NCI-H510A treated with DMSO at 0.1 percent for 48 hours (cell line): Measurements from ENCODE around the gene SNX33.

Experiments
- DNase-seq: peaks from one replicate; lab custom pipeline; 2025; lab: John Stamatoyannopoulos, UW

Gene SNX33

GRCh38 chr15:75641603-75642002, 6.1 kb upstream of the SNX33 start:
- peak; percentile 4 for DNase-seq

- DNase-seq = no peak
Measured at GRCh38 chr15:75644376-75644775, 3.3 kb upstream of the SNX33 start.

- no peak for DNase-seq
Measured at GRCh38 chr15:75646112-75646943, 1.4 kb upstream of the SNX33 start.

DNA sequence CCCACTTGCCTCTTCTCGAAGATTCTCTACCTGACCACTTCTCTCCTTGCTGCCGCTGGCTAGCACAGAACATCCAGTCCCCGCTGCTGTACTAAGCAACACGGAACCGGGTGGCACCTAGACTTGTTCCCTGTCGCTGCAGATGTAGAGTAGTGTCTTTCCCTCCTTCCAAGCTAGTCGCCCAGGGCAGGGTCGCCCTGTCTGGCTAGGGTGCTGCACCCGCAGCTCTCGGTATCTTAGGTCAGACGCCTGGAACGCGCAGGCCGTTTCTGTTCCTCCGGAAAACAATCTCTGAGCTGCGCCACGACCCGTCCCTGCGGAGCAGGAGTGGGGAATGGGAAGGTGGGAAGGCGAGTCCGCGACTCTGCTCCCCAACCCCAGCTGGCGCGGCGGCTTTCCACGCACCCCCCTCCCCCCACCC, 758 bp upstream of the SNX33 start:
- peak; percentile 8 for DNase-seq

DNA sequence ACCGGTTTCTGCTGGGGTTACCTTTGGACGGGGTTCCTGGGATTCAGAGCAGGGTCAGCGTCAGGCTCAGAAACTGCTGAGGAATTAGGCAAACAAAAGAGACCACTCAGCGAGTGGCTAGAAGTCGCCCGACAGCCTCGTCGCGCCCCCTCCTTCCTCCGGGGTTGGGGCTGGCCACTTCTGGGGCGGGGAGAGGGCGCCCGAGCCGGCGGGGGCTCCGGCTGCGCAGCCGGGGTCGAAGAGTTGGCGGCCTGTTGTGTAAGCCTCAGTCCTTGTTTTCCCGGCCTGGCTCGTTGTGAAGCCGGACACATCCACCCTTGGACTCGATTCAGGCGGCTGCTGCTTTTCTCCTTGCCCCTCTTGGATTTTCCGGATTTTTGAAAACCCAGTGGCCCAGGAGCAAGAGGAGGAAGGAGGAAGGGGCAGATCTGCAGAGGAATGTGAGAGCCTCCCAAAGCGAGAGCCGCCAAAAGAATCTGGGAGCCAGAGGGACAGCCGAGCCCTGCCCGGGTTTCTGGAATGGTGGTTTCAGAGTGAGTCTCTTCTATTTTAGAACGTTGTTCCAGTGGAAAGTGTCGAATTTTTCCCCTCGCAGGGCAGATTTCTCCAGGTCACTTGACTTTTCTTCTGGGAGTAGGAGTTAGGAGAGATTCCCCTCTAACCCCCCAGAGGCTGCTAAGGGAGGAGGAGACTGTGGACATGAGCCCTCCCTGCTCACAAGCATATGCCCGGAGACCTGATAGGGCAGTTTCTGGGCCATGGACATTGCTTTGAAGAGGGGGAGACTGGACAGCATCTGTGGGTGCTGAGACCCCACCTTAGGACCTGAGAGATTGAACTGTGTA, 666 bp downstream of the SNX33 start:
- DNase-seq = no peak

- DNase-seq = no peak
Measured at GRCh38 chr15:75649045-75649761, 1.5 kb downstream of the SNX33 start.

DNA sequence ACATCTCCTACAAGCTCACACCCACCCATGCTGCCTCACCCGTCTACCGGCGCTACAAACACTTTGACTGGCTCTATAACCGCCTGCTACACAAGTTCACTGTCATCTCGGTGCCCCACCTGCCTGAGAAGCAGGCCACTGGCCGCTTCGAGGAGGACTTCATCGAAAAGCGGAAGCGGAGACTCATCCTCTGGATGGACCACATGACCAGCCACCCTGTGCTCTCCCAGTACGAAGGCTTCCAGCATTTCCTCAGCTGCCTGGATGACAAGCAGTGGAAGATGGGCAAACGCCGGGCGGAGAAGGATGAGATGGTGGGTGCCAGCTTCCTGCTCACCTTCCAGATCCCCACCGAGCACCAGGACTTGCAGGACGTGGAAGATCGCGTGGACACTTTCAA, 2.1 kb downstream of the SNX33 start:
- no peak for DNase-seq

- DNase-seq = no peak
Measured at GRCh38 chr15:75650908-75651809, 3.4 kb downstream of the SNX33 start.

GRCh38 chr15:75651810-75652543, 4.3 kb downstream of the SNX33 start:
- peak; percentile 17 for DNase-seq

DNA sequence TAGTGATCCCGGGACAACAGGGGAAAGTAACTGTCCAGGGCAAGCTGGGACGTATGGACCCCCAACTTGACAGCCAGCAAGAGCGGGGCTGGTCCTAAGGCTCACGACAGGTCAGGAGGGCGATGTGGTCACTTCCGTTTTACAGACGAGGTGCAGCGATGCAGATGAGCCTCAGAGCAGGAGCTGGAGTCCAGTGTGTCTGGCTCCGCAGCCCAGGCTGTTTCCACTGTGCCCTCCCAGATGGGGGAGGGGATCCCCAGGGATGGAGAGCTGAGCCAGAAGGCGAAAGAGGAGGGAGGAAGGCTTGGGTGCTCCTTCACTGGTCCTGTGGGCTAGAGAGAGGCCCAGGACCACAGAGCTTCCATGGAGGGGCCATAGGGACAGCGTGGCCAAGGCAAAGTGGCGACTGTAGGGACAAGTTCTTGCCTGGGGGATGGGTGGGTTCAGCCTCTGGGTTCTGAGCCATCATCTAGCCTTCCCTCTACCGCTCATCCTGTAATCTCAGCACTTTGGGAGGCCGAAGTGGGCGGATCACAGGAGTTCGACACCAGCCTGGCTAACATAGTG, 5.7 kb downstream of the SNX33 start:
- DNase-seq = no peak

DNA sequence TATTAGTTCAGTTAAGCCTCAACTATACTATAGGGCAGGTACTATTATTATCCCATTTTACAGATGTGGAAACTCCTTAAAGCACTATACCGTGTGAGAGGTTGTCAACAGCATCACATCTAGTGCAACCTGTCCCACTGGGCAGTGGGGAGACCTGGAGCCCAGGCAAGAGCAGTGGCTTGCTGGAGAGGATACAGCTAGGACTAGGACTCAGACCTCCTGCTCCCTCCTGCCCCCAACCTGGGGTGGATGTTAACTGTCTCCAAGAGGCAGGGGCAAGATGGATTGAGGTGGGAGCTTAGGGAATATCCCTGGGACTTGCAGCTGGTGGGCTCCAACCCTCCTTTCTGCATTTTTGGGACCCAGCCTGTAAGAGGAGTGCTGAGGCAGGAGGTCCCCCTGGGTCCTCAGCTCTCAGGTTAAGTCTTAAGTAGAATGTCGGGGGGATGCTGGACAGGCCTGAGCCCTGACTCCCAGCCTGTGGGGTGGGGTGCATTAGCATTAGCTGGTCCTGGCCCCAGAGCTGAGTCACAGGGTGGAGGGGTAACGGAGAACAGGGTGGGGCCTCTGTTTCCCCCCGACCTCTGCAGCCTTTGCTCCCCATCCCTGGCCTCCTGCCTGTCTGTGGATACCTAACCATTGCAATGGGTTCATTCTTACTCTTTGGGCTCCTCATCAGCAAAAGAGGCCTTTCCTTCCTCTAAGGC, 6.6 kb downstream of the SNX33 start:
- DNase-seq = no peak

DNA sequence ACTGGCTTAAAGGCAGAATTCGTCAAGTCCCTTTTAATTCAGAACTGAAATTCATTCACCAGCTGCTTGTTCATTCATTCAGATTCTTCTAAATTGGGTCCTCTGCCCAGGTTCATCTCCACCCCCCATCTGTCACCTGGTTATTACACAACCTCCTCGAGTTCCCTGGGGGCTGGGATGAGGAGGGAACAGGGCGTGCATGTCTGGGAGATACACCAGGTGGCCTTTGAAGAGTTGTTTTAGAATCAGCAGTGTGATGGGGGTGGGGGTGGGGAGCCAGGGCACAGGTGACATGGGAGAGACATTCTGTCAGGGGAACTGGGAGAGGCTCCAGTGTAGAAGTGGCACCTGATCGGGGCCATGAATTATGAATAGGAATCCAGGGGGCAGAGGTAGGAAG, 8.2 kb downstream of the SNX33 start:
- DNase-seq = peak; percentile 43

DNA sequence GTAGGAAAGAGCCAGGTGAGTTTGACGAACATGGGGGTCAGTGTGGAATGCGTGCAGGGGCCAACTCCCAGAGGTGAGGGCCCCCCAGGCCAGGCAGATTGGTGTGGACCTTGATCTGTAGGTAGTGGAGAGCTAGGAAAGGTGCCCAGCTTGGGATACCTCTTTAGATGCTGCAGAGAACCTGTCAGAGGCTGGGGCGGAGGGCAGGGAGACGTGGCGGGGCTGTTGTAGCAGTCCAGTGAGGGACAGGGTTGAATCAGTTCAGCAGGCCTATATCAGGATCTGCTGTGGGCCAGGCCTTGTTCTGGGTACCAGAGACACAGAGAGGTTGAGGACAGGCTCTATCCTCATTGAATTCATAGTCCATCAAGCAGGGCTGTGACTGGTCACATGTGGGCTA, 8.6 kb downstream of the SNX33 start:
- no peak for DNase-seq

DNA sequence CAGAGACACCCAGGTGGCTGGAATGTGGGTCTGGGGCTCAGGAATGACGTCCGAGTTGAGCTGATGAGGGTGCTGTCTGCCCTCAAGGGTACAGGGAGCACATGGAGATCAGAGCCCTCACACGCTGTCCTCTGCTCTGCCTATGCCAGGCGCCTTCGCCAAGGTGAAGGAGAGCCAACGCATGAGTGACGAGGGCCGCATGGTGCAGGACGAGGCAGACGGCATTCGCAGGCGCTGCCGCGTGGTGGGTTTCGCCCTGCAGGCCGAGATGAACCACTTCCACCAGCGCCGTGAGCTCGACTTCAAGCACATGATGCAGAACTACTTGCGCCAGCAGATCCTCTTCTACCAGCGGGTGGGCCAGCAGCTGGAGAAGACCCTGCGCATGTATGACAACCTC, 9.1 kb downstream of the SNX33 start:
- DNase-seq = no peak

GRCh38 chr15:75659141-75659771, 11.5 kb downstream of the SNX33 start:
- DNase-seq = no peak

GRCh38 chr15:75659928-75660645, 12.4 kb downstream of the SNX33 start:
- no peak for DNase-seq

- no peak for DNase-seq
Measured at GRCh38 chr15:75661100-75661755, 13.5 kb downstream of the SNX33 start.

GRCh38 chr15:75661756-75662140, 14.0 kb downstream of the SNX33 start:
- DNase-seq = no peak
